Measurements from ENCODE around the gene AP1G2.

The AP1G2 gene

DNA sequence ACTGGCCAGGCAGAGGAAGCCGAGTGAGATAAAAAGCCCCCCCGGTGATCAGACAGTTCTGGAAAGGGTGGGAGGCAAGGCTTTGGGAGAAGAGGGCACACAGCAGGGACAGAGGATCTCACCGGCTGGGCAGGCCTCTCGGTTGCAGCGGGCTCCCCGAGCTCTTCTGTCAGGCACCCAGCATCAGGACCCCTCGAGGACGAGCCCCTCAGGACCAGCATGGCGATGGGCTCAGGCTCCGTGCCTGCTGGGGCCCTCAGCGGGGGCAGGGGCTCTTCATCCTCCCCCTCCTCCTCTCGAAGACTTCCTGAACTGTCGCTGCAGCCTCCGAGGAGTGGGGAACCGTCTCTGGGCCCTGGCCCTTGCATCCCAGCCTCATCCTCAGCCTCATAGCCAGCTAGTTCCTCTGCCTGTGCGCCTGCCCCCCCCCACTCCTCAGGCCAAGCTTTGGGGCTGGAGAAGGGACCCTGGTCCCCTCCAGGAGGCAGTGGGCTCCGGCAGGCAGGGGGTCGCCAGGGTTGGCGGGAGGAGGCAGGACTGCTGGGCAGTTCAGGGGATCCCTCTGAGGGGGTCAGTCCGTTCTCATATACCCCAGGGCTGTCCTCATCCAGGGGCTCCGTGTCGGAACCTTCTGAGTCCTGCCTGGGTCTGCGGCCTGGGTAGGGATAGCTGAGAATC lies 3.4 kb upstream of the AP1G2 start:
- no peak for DNase-seq

GRCh38 chr14:23569443-23570151 lies 2.0 kb upstream of the AP1G2 start:
- no peak for DNase-seq

DNA sequence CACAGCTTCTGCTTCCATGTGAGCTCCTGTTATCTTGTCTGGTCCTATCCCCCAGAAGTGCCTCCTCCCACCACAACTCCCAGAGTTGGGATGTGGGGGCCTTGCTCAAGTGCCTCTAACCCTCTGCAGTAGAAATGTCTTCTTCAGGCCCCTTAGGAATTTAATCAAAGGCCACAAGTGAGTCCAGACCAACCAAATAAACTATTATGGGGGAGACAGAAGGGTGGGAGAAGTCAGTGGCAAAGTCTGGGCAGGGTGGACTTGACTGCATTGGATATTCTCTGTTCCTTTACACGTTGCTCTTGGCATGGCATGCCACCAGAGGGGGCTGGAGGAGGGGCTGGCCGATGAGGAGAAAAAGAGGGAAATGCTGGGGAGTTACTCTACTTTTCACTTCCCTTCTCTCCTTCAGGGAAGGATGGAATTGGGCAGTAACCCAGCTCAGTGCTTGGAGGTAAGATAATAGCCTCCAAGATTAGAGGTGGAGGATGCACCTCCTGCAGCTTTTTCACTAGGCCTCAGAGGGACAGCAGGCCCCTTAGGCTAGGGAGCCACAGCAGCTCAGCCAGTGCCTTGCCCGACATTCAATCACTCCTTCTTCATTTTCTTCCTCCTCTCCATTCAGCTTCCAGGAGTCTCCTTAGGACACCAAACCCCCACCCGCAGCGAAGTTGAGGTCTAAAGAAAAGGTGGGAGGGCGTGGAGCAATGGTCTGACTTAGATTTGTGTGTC lies 1.2 kb upstream of the AP1G2 start:
- DNase-seq: no peak

- no peak for DNase-seq
Observed at GRCh38 chr14:23568021-23568599, 519 bp upstream of the AP1G2 start.

GRCh38 chr14:23566778-23567185 lies 809 bp downstream of the AP1G2 start:
- DNase-seq: no peak

DNA sequence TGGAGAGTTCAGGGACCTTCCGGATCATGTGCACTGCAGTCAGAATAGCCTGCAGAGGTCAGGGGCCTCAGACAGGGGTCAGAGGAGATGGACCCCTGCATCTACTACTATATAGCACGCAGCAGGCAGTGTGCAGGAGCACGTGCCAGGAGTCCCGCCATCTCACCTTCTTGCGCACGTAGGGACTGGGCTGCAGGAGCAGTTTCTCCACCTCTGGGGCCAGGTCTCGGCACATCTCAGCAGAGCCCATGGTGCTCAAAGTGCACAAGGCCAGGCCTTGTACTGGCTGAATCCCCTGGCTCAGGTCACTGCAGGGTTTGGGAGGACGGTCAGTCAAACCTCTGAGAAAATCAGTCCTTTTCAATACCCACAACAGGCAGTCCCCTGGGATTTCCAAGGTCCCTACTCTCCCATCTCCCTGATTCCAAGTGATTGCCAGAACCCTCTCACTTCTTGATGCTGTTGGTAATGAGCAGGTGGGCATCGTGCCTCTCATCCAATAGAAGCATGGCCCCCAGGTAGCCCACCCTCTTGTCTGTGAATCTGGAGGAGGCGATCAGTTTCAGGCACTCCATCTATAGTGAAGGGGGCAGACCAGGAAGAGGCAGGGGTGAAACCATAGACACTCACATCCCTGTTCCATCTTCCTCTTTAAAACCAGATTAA lies 1.3 kb downstream of the AP1G2 start:
- no peak for DNase-seq

- no peak for DNase-seq
Observed at GRCh38 chr14:23565626-23566025, 2.0 kb downstream of the AP1G2 start.

DNA sequence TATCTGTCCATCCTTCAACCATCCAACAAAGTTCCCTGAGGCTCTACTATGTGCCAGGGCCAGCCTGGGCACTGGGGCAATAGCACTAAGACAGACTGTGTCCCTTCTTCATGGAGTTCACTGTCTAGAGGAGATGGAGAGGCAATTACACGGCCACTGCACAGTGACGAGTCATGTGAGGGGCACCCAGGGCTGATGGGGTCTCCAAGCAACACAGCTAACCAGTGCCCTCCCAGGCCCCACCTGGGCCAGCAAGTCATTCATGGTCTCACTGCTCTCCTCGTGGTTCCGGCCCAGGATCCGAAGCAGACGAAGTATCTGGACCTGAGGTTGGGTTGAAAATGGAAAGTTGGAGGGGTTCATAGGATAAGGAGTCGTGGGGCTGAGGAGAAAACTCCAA lies 2.7 kb downstream of the AP1G2 start:
- DNase-seq: no peak

DNA sequence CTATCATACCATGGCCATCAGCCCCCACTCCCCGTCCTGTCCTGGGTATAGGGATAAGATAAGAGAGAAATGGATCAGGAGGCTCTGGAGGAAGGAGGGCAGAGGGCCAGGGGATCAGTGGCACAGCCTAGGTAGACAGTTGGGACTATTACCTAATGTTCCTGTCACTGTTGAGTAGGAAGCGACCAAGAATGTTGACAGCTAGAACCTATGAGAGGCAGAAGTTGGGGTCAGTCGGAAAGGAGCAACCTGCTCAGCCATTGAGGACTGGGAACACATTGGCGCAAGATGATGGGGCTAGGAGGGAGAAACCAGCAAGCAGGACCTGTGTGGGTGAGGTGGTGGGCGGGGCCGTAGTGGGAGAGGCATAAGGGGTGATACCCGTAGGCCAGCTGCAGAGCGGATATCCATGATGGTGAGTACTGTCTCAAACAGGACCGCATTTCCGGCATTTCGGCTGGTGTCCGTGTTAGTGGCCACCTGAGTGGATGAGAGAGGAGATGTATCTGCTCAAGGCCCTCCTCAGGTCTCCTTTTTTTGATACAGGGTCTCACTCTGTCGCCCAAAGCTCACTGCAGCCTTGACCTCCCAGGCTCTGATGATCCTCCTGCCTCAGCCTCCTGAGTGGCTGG lies 3.3 kb downstream of the AP1G2 start:
- no peak for DNase-seq

- DNase-seq: no peak
Observed at GRCh38 chr14:23563473-23564180, 4.0 kb downstream of the AP1G2 start.

- DNase-seq: peak; percentile 49
Observed at GRCh38 chr14:23562822-23563472, 4.6 kb downstream of the AP1G2 start.

DNA sequence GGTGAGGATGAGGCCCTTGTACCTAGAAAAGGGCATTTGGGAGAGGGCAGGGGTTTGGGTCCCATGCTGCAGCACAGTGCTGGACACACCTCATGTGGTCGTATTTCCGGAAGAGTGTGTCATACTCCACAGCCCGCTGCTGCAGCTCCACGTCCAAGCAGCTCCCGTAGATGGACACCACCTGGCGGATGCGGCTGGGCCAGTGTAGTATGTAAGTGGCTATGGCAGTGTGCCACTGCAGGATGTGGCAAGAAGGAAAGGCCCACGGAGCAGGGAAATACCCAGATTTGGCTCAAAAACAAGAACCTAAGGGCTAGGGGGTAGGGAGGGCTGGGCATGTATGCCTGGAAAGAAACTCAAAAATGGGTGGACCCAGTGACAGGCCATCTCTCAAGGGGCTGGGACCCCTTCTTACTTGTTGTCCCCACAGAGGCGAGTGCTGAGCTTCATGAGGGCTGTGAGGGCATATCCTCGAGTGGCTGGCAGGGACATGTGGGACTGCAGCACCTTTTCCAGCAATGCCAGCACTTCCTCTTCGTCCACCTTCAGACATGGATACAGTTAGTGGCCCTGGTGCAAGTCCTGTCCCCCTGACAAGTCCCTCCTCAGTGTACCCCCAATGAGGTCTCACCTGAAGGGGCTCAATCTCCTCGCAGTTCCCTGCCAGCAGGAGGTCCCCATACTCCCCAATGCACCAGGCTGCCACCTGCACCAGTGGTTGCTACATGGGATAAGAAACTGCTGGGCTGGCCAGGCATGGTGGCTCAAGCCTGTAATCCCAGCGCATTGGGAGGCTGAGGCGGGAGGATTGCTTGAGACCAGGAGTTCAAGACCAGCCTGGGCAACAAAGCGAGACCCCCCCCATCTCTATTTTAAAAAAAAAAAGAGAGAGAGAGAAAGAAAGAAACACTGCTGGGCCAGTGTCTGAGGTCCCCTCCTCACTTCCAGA lies 5.4 kb downstream of the AP1G2 start:
- DNase-seq: no peak

DNA sequence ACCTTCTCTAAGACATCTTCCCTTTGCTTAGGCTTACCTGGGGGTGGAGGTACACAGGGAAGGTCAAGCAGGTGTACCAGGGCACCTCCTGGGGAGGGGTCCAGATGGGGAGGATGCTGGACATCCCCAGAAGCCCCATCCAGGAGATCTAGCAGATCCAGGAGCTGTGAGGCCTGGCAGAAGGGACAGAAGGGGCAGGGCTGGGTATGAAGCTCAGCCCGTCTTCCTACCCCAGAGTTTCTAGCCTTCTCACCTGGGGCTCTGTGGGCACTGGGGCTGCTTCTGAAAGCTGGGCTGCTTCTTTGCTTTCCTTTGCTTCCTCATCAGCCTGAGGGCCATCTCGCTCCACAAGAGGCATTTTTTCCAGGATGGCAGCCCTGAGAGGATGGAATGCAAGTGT lies 6.3 kb downstream of the AP1G2 start:
- no peak for DNase-seq

- DNase-seq: no peak
Observed at GRCh38 chr14:23559926-23560520, 7.6 kb downstream of the AP1G2 start.

- DNase-seq: peak; percentile 56
Observed at GRCh38 chr14:23559010-23559925, 8.3 kb downstream of the AP1G2 start.

GRCh38 chr14:23558346-23559009 lies 9.1 kb downstream of the AP1G2 start:
- no peak for DNase-seq

GRCh38 chr14:23557946-23558345 lies 9.6 kb downstream of the AP1G2 start:
- no peak for DNase-seq

DNA sequence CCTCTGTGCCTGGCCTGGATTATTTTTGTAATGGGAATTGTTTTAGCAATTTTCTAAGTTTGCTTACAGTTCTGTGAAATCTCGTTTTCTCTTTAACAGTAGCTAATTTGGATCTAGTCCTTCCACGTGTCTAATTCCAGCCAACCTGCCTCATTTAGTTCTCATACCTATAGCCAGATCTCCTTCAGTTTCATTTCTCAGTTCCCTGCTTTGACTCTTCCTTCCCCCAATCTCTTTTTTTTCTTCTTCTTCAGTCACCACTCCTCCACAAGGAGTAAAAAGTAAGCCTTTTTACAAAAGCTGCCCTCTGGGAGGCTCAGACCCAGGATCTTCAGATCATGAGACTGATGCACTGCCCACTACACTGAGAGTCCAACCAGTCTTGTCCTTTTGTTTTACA lies 10.1 kb downstream of the AP1G2 start:
- no peak for DNase-seq
